ACHN (cell line): ENCODE measurements around the gene TUBA3D.
"Not testable (repeated sequence)": the region's sequence is repeated elsewhere in the genome, so short reads cannot be mapped to it uniquely, and the experiment has no call there.

Experiments
- DNase-seq: peaks from one replicate; pipeline ENCODE4 v3.0.0-alpha.2; 2015
- in situ Hi-C: cut with HindIII; loops from 2 replicates; pipeline ENCODE4 v1.10.0; 2017; ENCODE audit warnings: low sequenced_read_pairs, low pct_ligation_motif_present, low pct_unique_long_range_greater_than_20kb

Gene TUBA3D

DNA sequence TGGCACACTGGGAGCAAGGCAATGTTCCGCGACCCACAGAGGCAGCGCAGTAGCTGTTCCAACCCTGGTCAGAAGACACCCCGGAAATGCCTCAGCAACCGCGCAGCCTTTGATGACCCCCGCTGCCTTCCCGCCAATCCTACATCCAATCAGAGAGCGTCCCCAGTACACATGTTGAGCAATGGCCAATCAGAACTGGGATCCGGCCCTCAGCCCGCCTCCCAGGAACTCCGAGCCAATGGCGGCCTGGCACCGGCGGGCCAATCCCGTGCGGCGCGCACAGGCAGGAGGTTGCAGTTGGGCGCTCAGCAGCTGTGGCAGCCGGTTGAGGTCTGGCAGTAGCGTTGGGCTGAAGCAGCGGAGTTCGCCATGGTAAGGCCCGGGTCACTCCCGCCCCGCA lies at the start of gene TUBA3D:
TUBA3D (plus strand) TSS at position 289 of the 400 bp plus-strand sequence; CDS start at position 370, 81 bp downstream.
- no peak for DNase-seq
- in situ Hi-C loops: no loop called here

DNA sequence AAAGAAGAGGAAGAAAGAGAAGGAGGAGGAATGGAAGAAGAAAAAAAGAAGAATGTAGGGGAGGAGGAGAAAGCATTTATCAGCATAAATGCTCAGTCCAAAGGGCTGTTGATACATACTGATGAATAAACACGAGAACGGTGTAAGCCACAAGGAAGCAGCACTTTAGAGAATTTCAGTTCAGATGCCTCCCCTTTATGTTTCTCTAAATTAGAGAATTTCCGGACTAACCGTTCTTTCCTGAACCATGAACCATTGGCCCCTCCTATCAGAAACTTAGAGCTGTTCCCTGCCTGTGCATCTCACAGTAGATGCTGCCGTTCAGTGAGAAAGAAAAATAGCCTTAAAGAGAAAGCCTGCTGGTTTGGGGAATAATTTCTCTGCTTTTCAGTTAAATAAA lies 49.2 kb upstream of the TUBA3D start:
- in situ Hi-C loops: no loop called here
- DNase-seq: no peak

DNA sequence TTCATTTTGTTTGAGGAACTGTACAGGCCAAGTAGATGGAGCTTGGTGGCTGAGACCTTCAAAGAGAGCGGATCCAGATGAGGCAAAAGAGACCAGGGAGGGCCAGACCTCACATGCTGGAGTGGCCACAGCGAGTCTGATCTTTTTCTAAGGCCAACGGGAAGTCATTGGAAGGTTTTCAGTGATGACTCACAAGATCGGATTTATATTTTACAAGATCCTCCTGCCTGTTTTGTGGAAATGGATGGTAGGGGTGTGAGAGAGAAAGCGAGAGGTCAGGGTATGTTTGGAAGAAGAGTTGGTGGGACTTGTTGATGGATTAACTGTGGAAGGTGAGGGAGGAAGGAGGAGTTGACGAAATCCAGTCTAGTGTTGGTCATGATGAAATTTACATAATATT lies 44.6 kb upstream of the TUBA3D start:
- in situ Hi-C loops: no loop called here
- peak; percentile 64 for DNase-seq

DNA sequence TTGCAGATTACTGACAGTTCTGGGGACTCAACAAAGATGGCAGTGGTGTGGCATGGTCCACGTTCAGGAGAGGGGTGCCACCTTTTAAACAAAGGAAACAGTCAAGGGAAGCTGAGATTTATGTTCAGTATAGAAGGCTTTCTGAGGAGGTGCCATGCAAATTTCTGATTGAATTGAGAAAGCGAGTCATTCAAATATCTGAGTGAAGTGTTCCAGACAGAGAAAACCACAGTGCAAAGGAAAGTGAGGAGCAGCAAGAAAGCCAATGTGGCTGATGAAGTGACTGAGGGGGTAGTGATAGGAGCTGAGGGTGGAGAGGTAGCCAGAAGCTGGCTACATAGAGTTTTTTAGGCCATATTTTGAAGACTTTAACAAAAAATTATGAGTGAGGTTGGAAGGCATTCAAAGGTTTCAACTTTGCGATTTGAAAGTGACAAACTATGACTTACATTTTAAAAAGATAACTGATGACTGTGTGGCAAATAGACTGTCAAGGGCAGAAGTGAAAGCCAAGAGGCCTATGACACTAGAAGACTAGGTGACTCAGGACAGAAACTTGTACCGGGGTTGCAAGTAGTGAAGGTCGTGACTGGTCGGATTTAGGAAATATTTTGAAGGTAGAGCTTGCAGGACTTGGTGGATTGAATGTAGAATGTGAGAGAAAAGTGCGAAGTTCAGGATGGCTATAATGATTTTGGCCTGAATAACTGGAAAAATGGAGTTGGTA lies 35.0 kb upstream of the TUBA3D start:
- in situ Hi-C loops, DNase-seq: not testable (repeated sequence)

DNA sequence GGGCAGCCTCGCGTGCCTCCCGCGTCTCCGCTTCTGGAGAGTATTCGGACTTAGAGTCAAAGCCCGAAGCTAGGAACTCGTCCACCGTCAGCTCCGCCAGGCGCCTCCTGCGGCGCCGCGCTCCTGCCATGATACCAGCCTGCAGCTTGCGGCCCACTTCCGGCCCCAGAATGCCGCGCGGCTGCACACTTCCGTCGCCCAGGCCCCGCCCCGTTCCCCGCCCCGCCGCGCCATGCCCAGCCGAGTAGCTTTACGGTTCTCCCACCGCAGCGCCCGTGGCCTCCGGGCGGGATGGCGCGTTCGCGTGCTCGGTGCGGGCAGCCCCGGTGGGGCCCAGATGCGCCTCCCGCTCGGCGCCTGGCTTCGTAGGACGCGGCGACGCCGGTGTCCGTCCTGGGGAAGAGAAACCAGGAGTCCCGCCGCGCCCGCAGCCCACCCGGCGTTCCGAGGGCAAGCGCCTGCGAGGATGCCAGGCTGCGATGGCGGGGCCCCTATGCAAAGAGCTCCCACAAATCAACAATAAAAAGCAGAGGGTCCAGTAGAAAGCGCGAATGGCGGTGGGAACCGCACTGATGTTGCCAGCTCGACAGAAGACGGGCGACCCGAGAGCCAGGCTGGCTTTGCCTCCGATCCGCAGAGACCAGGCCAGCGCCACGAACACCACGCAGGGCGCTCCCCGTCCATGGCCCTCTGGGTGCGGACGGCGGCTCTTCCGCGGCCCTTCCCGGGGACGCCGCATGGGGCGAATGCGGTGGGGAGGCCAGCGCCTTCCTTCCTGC lies 31.0 kb upstream of the TUBA3D start:
- in situ Hi-C loops, DNase-seq: not testable (repeated sequence)

DNA sequence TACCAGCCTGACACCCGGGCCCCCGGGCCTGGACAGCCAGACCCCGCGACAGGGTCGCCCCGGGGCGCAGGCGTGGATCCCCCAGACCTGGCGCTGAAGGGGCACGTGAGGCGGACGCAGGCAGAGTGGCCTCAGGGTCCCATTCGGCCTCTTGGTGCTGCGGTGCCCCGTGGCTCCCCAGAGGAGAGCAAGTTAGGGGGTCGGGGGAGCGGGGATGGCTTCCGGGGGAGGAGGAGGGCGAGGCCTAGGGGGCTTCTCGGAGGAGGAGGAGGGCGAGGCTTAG lies 30.5 kb upstream of the TUBA3D start:
- DNase-seq, in situ Hi-C loops: not testable (repeated sequence)

DNA sequence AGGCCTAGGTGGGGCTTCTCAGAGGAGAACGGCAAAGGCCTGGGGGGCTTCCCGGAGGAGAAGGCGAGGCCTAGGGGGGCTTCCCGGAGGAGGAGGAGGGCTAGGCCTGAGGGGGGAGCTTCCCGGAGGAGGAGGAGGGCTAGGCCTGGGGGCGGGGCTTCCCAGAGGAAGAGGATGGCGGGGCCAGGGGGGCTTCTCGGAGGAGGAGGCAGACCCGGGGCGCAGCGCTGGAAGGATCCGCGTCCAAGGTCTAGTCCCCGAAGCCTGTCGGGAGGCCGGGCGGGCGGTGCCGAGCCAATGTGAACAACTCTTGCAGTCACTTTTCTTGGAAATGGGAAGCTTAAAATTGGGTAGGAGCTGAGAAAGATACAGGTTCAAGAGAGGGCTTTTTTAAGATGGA lies 30.0 kb upstream of the TUBA3D start:
- no peak for DNase-seq
- in situ Hi-C loops: no loop called here

DNA sequence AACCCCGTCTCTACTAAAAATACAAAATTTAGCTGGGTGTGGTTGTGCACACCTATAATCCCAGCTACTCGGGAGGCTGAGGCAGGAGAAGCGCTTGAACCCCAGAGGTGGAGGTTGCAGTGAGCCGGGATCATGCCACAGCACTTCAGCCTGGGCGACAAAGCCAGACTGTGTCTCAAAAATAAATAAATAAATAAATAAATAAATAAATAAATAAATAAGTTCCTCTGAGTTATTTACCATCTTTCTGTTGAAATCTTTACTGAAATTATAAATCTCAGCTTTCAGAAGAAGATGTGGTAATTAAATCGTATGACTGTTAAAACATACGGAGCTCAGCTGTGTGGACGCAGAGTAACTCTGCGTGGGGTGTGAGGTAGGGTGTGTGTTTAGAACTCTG lies 27.9 kb upstream of the TUBA3D start:
- in situ Hi-C loops: not testable (repeated sequence)

DNA sequence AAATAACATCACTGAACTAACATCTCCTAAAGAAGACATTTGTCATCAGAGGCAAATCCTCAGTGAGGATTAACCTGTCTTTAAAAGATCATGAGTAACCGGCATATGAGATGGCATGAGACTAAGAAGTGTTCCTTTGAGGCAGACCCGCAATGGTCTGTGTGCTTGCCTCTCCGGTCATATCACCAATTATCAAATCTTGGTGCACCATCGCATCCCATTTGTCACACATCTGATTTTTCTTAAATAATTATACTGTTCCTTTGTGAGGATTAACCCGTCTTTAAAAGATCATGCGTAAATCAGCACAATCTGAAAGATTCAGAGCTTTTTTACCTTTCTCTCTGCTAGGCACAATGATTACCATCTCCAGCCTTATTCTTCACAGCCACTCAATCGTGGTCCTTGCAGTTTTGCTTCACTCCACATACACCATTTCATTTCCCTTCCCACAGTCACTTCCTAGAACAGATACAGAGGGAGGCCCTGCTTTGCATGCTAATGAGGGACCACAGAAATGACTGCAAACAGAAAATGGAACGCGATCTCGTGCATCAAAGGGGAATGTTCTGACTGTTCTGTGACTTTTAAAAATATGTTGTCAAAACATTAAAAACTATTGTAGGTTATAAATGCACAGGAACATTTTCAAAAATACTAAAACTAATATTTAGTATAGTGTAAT lies 24.5 kb upstream of the TUBA3D start:
- DNase-seq, in situ Hi-C loops: not testable (repeated sequence)

More for the DNA sequence above, 27.9 kb upstream of the TUBA3D start:
- not testable (repeated sequence) for DNase-seq

DNA sequence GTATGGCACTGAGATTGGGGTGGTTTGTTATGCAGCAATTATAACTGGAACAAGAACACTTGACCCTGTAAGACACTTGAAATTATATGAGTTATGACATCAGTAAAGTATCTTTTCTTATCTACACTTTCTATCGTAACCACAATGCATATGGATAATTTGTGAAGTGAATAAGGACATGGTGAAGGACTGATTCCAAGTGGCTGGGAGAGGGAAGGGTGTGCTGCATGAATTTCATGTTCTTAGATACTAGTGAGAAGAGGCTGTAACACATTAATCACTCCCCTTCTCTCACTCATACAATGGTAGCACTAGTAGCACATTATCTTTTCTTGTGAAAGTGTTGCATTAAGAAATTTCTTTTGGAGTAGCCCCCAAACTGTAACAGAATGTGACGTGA lies 21.0 kb upstream of the TUBA3D start:
- DNase-seq, in situ Hi-C loops: not testable (repeated sequence)

DNA sequence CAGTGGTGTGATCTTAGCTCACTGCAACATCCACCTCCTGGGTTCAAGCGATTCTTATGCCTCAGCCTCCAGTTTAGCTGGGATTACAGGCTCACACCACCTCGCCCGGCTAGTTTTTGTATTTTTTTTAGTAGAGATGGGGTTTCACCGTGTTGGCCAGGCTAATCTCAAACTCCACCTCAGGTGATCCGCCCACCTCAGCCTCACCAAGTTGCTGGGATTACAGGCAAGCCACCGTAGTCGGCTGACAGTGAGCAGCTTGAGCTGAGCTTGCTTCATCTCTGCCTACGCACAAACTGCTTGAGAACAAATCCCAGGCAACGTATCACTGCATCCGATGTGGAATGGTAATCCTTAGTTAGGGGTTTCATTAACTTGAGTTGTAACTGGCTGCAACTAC lies 8.2 kb upstream of the TUBA3D start:
- in situ Hi-C loops, DNase-seq: not testable (repeated sequence)

DNA sequence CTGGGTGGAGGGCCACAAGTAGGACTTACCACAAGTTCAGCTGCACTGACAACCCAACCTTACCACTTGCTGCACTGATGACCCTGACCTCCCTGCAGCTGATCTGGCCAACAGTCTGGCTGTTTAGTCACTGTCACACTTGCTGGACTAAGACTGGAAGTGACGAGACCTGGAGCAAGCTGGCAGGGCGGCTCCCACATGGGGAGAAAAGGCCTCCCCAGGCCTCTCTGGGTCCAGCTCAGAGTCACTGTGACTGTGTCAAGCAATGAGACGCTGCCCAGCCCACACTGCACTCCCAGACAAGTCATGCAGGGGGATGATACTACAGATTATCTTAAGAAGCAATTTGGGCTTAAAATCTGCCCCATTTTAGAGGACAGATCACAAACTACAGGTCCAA lies 5.0 kb upstream of the TUBA3D start:
- DNase-seq, in situ Hi-C loops: not testable (repeated sequence)

DNA sequence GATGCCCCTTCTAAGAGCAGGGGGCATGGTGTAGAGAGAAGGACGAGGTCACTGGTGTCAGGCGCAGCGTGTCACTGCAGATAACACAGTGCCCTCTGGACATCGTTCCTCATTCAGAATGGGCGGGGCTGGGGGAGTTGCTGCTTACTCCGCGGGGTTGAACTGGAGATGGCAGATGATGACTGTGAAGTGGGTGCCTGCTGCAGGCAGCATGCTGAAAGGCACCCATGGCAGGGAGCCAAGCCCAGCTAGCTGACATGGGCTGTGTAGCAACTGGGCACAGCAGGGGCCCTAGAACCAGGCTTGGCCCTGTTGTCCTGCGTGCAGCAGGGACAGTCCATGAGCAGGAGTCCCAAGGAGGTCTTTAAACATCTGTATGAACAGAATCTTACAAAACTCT lies 4.3 kb upstream of the TUBA3D start:
- DNase-seq, in situ Hi-C loops: not testable (repeated sequence)

DNA sequence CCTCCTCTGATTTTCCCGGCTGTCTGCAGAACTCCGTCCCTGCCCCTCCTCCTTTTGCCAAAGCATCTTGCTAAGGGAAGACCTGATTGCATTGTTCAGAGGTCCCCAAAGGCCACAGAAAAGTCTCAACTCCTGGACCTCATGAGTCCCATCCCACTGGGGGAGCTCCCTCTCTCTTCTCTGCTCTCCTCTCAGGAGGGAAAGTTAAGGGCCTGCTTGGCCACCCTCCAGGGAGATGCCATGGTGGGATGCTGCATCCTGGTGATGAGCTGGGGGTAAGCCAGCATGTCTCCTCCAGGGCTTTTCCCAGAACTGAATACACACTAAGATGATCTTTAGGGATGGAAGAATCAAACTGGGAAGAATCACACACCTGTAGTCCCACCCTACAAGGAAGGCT lies 2.7 kb upstream of the TUBA3D start:
- DNase-seq, in situ Hi-C loops: not testable (repeated sequence)

DNA sequence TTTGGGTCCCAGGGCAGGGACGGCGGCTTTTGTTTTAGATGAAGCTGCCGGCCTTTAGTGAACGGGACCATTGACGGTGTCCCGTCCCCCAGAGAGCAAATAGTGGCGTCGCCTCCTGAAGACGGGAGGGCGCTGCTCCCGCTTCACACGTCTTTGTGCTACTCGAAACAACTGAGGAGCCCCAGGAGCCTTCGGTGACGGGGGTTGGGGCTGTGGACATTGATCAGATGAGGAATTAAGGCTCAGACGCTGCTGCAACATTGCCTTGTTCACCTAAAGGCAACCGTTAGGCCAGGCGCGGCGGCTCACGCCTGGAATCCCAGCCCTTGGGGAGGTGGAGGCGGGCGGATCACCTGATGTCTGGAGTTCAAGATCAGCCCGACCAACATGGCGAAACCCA lies 444 bp downstream of the TUBA3D start:
- DNase-seq, in situ Hi-C loops: not testable (repeated sequence)

DNA sequence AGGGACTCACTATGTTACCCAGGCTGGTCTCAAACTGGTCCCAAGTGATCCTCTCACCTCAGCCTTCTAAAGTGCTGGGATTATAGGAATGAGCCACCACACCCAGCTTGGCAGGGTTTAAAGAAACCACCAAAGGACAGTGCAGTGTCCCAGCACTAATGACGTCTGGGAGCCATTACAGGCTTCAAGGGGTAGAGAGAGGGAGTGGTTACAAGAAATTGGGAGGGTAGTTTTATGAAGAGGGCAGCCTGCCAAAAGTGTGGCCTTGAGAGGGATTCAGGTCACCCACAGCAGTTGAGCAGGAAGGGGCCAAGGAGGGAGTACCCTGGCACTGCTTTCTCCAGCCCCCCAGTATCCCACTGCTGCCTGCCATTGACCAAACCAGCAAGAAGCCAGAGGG lies 1.3 kb downstream of the TUBA3D start:
- in situ Hi-C loops, DNase-seq: not testable (repeated sequence)

DNA sequence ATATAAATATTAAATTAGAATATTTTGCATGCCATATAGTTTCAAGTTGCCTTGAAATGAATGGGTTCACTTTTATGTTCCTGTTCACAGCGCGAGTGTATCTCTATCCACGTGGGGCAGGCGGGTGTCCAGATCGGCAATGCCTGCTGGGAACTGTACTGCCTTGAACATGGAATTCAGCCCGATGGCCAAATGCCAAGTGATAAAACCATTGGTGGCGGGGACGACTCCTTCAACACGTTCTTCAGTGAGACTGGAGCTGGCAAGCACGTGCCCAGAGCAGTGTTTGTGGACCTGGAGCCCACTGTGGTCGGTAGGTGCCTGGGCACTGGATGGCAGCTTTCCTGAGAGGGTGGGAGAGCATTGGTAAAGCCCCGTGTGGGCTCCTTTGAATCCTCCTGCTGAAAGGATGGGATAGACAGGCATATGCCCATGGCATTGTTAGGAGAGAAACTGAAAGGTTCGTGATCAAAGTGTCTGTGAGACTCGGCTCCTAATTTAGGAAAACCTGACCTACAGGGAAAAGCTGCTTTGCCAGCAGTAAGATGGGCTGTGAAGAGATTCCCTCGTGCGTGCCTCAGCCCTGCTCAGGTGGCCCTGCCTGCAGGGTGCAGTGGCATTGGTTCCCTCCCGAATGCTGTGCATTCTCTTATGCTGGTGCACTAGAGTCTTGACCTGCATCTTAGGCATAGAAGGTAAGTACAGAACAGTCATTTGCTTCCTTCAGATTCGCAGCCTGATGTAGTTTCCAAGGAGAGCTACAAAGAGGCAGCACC lies 2.3 kb downstream of the TUBA3D start:
- in situ Hi-C loops, DNase-seq: not testable (repeated sequence)

DNA sequence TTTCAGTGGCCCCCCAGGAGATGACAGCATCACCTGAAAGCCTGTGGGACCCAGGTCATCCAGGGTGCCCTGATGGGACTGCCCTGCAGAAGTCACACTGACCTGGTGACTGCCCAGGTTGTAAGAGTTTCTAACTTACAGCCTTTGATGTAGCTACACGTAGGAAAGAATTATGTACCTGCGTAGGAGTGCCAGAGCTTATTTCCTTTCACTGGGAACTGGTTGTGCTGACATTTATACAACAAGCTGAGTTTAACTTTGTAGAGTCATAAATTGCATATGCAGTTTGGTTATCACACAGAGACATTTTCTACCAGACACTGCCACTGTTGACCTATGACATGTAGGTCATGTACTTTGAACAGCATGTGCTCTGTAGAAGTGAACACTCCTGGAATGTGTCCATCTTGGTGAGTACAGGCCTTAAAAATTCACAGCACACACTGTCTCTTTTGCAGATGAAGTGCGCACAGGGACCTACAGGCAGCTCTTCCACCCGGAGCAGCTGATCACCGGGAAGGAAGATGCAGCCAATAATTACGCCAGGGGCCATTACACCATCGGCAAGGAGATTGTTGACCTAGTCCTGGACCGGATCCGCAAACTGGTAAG lies 3.0 kb downstream of the TUBA3D start:
- in situ Hi-C loops: not testable (repeated sequence)

More for the DNA sequence above, 3.0 kb downstream of the TUBA3D start:
- not testable (repeated sequence) for DNase-seq
